Transverse colon (tissue), 4 donors: ENCODE results near the gene IP6K3. TPM values are rescaled to one million over a fixed set of nuclear protein-coding genes. Genes with fewer than 3 reads are reported as not detected.

Experiments
- DNase-seq: peaks from one replicate; pipeline ENCODE4 v3.0.0-alpha.2; 2019
- H3K27ac ChIP-seq, 4 donors: fragments of 200-600 bp; sonication (generic); 2 replicates each; pipeline ENCODE4 v1.5.1; 2016 to 2018; ENCODE audit warnings: inconsistent platforms in 4 of 4
- H3K27me3 ChIP-seq: fragments of 200-600 bp; sonication (generic); 2 replicates; pipeline ENCODE4 v1.5.1; 2017; ENCODE audit warnings: inconsistent platforms
- H3K36me3 ChIP-seq, 4 donors: fragments of 200-600 bp; sonication (generic); 2 replicates each; pipeline ENCODE4 v1.5.1; 2017 to 2019; ENCODE audit warnings: inconsistent platforms in 4 of 4
- H3K4me1 ChIP-seq, 4 donors: fragments of 200-600 bp; sonication (generic); 2 replicates each; pipeline ENCODE4 v1.5.1; 2017 to 2020; ENCODE audit warnings: inconsistent platforms in 4 of 4
- H3K4me3 ChIP-seq, 4 donors: fragments of 200-600 bp; sonication (generic); 1 replicate in 1 of 4; 2 replicates in 3 of 4; pipeline versions ENCODE4 v1.5.1 to v1.6.1; 2017 to 2019; ENCODE audit warnings: inconsistent platforms in 4 of 4
- H3K9me3 ChIP-seq, 2 donors: fragments of 200-600 bp; sonication (generic); 2 replicates each; pipeline ENCODE4 v1.5.1; 2017 to 2019; ENCODE audit warnings: inconsistent platforms in 2 of 2
- EP300 ChIP-seq: sonication (generic); formaldehyde crosslinking; IDR thresholded peaks from one replicate; pipeline ENCODE4 v1.6.1; 2017; ENCODE audit warnings: antibody characterized with exemption, low read depth
- POLR2A ChIP-seq: fragments of 450-650 bp; IDR thresholded peaks from one replicate; pipeline ENCODE4 v1.6.1; 2016; ENCODE audit warnings: antibody characterized with exemption, mild to moderate bottlenecking, moderate library complexity
- POLR2AphosphoS5 ChIP-seq, 3 donors: sonication (generic); formaldehyde crosslinking; IDR thresholded peaks; one replicate each; pipeline ENCODE4 v1.6.1; 2016; ENCODE audit warnings: antibody characterized with exemption in 3 of 3
- WGBS, 2 donors: methylation state at CpG; one replicate each; pipeline ENCODE4 v1.1.5; 2018; ENCODE audit warnings: low coverage in 1 of 2; 5-methylcytosine and 5-hydroxymethylcytosine counted together
- in situ Hi-C, 4 donors: fragments of 200-750 bp; cut with MboI; loops; one replicate each; pipeline versions ENCODE4 v1.15.0 to v1.15.1; 2017; ENCODE audit warnings: low sequenced_read_pairs in 3 of 4, low pct_ligation_motif_present in 1 of 4, low pct_unique_long_range_greater_than_20kb in 1 of 4
- intact Hi-C: fragments of 100-400 bp; cut with DNase I; formaldehyde crosslinking; loops from one replicate; pipeline ENCODE4 v1.15.1; 2023; ENCODE audit warnings: low total_unique reads
- total RNA-seq, 4 donors: library from RNA; depleted of rRNA; stranded (reverse); fragments of >200 nt; gene quantifications; one replicate each; pipeline ENCODE4 v1.1.0, GENCODE V29; 2016
- TF ChIP-seq, protein P1 (sequence below), 5 experiments: fragments of 200-600 bp in 3 of 5; fragments of 450-650 bp in 2 of 5; sonication (generic) in 3 of 5; IDR thresholded peaks; 1 replicate in 2 of 5; 2 replicates in 3 of 5; pipeline ENCODE4 v1.5.1; 2016 to 2017; ENCODE audit warnings: antibody characterized with exemption in 5 of 5, inconsistent platforms in 3 of 5, mild to moderate bottlenecking in 2 of 5, moderate library complexity in 1 of 5

Gene IP6K3
- total RNA-seq, 4 donors from 2014 or later = 1.00 to 2.9 (median 1.9) TPM; not detected in 1

DNA sequence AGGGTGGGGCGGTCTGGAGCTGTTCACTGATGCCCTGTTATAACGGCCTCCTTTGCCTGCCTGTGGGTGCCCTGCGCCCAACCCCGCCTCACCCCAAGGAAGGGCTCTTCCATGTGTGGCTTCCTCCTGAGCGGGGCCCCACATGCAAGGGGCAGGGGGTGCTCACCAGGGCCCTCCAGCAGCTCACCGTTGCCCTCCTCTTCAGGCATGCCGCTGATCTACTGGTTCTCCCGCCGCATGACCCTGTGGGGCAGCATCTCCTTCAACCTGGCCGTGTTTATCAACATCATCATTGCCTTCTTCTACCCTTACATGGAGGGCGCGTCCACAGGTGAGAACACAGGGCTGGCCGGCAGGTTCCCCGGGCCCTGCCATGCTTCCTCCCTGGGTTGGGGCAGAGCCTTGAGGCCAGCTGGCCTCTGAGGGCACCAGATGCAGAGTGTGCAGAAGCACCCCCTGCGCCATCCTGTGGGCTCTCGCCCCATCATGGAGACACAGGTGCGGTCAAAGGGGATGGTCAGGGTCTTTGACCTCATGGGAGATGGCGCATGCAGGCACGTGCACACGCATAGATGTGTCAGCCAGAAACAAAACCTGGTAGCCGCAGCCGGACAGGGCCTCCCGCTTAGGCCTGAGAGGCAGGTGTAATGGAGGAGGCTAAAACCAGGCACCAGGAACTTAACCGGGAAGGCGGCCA, 58.1 kb downstream of the IP6K3 start:
- Histone ChIP-seq H3K9me3 (no peaks in the 10 kb centered on the region), H3K4me1 (peaks cover 0 to 12% (median 0%) of the 10 kb centered on the region in 4 donors), H3K36me3 (peaks cover 0 to 26% (median 0%) of the 10 kb centered on the region in 4 donors), H3K4me3 (no peak overlapping the region), H3K27ac (no peak overlapping the region), H3K27me3 (no peaks in the 10 kb centered on the region)
- in situ Hi-C loops = no loop called here
- intact Hi-C loops = loop anchor here (10.0 kb wide), 1 partner anchor 94 kb away; no protein-coding TSS in a partner anchor
- TF ChIP-seq POLR2A (no peak), POLR2AphosphoS5 (IDR thresholded peaks at IDR 0.05) (no peak), EP300 (no peak)
- DNase-seq = no peak
- 91 to 100% methylated on average over 4 to 25 of the region's 25 CpGs for WGBS, 2 donors

DNA sequence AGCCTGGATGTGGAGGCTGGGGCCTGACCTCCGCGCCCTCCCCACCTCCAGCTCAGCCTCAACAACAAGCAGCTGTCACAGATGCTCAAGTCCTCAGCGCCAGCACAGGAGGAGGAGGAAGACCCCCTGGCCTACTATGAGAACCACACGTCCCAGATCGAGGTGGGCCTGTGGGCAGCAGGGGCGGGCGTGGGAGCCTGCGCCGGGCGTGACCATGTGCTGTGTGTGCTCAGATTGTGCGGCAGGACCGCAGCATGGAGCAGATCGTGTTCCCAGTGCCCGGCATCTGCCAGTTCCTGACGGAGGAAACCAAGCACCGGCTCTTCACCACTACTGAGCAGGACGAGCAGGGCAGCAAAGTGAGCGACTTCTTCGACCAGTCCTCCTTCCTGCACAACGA, 58.7 kb downstream of the IP6K3 start:
- WGBS, 2 donors = 97% methylated on average over 16 of the region's 20 CpGs; no CpG with 5 or more reads in 1 of the 2 donors
- in situ Hi-C loops (no loop called here), intact Hi-C loops (loop anchor here (10.0 kb wide), 1 partner anchor 93 kb away; no protein-coding TSS in a partner anchor)
- Histone ChIP-seq H3K9me3 (no peaks in the 10 kb centered on the region), H3K36me3 (peaks cover 0 to 26% (median 0%) of the 10 kb centered on the region in 4 donors), H3K27me3 (no peaks in the 10 kb centered on the region), H3K4me1 (peaks cover 0 to 7% (median 0%) of the 10 kb centered on the region in 4 donors), H3K27ac (no peak overlapping the region), H3K4me3 (no peak overlapping the region)
- DNase-seq = no peak
- TF ChIP-seq, protein P1, sequence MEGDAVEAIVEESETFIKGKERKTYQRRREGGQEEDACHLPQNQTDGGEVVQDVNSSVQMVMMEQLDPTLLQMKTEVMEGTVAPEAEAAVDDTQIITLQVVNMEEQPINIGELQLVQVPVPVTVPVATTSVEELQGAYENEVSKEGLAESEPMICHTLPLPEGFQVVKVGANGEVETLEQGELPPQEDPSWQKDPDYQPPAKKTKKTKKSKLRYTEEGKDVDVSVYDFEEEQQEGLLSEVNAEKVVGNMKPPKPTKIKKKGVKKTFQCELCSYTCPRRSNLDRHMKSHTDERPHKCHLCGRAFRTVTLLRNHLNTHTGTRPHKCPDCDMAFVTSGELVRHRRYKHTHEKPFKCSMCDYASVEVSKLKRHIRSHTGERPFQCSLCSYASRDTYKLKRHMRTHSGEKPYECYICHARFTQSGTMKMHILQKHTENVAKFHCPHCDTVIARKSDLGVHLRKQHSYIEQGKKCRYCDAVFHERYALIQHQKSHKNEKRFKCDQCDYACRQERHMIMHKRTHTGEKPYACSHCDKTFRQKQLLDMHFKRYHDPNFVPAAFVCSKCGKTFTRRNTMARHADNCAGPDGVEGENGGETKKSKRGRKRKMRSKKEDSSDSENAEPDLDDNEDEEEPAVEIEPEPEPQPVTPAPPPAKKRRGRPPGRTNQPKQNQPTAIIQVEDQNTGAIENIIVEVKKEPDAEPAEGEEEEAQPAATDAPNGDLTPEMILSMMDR (IDR thresholded peaks at IDR 0.05) = no peak
- TF ChIP-seq EP300 (no peak), POLR2AphosphoS5 (IDR thresholded peaks at IDR 0.05) (no peak), POLR2A (no peak)

DNA sequence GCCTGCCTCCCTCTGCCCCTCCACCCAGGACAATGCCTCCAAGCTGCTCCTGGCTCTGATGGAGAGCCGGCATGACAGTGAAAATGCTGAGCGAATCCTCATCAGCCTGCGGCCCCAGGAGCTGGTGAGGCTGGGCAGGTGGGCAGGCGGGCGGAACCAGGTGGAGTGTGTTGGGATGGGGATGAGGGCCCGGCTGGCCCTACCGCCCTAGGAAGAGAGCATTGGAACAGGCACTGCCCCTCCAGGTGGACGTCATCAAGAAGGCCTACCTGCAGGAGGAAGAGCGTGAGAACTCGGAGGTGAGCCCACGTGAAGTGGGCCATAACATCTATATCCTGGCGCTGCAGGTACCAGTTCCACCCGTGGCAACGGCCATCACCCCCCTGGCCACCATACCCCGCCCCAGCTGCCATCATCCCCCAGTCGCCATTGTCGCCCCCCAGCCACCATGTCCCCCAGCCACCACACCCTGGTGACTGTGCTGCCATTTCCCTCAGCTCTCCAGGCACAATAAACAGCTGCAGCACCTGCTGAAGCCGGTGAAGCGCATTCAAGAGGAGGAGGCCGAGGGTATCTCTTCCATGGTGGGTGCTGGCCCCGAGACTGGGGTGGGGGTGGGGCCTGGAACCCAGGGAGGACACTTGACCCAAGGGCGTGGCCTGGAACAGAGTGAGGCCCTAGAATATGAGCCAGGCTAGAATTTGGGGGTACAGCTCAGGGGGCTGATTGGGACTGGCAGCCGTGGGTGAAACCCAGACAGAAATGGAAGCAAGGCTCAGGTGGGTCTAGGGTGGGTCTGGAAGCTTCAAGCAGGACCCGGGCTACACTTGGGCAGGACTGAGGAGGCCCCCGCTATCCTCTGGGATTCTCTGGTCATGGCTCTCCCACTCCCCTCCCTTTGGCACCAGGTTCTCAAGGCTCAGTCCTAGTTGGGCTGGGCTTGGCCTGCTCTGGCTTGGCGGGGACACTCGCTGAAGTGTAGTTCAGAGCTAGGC, 59.4 kb downstream of the IP6K3 start:
- Histone ChIP-seq H3K36me3 (peaks cover 0 to 26% (median 0%) of the 10 kb centered on the region in 4 donors), H3K27me3 (no peaks in the 10 kb centered on the region)
- WGBS, 2 donors = 93% methylated on average over 26 of the region's 27 CpGs; no CpG with 5 or more reads in 1 of the 2 donors

DNA sequence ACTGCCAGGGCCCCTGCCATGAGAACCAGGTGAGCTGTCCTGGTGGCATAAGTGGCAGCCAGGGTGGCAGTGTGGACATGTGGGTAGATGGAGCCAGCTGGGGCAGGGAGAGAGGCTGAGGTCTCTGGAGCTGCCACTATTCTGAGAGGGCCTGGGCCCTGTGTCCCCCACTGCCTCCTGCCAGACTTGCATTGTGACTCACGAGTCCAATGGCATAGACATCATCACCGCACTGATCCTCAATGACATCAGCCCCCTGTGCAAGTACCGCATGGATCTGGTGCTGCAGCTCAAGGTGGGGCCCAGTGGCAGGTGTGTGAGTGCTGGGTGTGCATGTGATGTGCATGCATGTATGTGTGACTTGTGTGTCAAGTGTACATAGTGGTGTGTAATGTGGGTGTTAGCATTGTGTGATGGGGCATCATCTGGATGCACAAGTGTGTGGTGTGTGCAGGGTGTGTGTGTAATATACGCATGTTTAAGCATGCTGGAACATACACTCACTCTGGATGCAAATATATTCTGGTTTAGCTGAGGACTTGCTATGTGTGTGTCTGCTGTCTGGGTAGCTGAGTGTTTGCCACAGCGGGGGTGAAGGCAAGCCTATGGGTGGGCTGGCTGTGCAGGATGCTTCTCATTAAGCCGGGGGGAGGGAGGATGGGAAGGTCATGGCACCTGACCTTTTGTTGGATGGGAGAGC, 60.3 kb downstream of the IP6K3 start:
- Histone ChIP-seq H3K27me3 (no peaks in the 10 kb centered on the region), H3K4me3 (no peak overlapping the region), H3K36me3 (peaks cover 0 to 25% (median 0%) of the 10 kb centered on the region in 4 donors), H3K4me1 (no peaks in the 10 kb centered on the region), H3K27ac (no peak overlapping the region), H3K9me3 (no peaks in the 10 kb centered on the region)
- intact Hi-C loops (loop anchor here (10.0 kb wide), 1 partner anchor 92 kb away; no protein-coding TSS in a partner anchor), in situ Hi-C loops (no loop called here)
- DNase-seq = no peak
- WGBS, 2 donors = 71% methylated on average over 6 of the region's 6 CpGs; no CpG with 5 or more reads in 1 of the 2 donors
- TF ChIP-seq POLR2A (no peak), POLR2AphosphoS5 (IDR thresholded peaks at IDR 0.05) (no peak), EP300 (no peak)
- TF ChIP-seq, protein P1 (IDR thresholded peaks at IDR 0.05) = no peak

More for the DNA sequence above, 59.4 kb downstream of the IP6K3 start:
- TF ChIP-seq, protein P1 (IDR thresholded peaks at IDR 0.05) = no peak
- no peak for TF ChIP-seq POLR2A
- no peak for TF ChIP-seq POLR2AphosphoS5 (IDR thresholded peaks at IDR 0.05)
- no peak for TF ChIP-seq EP300
- in situ Hi-C loops = no loop called here
- no peak overlapping the region for H3K27ac ChIP-seq
- H3K4me1 ChIP-seq = no peaks in the 10 kb centered on the region
- H3K4me3 ChIP-seq = no peak overlapping the region
- intact Hi-C loops = loop anchor here (10.0 kb wide), 1 partner anchor 92 kb away; no protein-coding TSS in a partner anchor
- no peak for DNase-seq
- no peaks in the 10 kb centered on the region for H3K9me3 ChIP-seq
